Measurements from ENCODE around the gene ELMOD1.

The ELMOD1 gene

DNA sequence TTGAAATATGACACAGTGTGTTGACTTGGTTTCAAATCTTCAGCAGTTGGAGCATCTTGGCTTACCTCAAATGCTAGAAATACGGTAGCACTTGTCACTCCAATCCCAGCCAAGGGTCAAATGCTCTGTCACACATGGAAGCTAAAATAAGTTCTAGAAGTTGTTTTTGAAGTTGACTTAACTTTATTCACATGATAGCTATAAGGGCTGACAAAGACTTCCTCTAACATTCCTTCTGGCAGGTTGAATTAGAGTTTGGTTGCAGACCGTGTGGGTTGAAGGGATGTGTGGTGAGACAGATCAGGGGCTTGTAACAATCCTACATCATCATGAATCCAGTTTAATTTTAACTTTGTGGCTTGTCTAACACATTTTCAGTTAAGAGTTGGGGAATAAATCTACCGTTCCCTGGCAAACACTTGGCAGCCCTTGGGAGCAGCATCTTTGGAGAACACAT is 116.3 kb downstream of the ELMOD1 start:
- Histone ChIP-seq H3K4me2 (ENCODE audit: low read depth, low read length, poor library complexity, severe bottlenecking) (no peak overlapping the region), H3K9ac (ENCODE audit: low read length) (no peak overlapping the region), H3K9me3 (ENCODE audit: insufficient read depth, low read length) (no peaks in the 10 kb centered on the region), H3K4me3 (ENCODE audit: insufficient read depth, low read length, poor library complexity, severe bottlenecking) (no peak overlapping the region), H3K36me3 (ENCODE audit: low read length) (no peaks in the 10 kb centered on the region), H3K27me3 (ENCODE audit: low read length) (no peaks in the 10 kb centered on the region), H3K27ac (ENCODE audit: low read depth, low read length) (no peak overlapping the region), H4K20me1 (ENCODE audit: low read depth, low read length) (no peaks in the 10 kb centered on the region), H3K9me2 (replicated peaks; ENCODE audit: insufficient read depth, low read length) (no peaks in the 10 kb centered on the region), H2AFZ (ENCODE audit: low read depth, low read length, severe bottlenecking) (no peak overlapping the region), H3K79me2 (ENCODE audit: insufficient read depth, low read length) (no peaks in the 10 kb centered on the region), H3F3A (ENCODE audit: insufficient read depth) (no peaks in the 10 kb centered on the region)
- no peak for TF ChIP-seq EZH2phosphoT487 (conservative IDR thresholded peaks at IDR 0.05; ENCODE audit: low read length)
- TF ChIP-seq, protein P1, sequence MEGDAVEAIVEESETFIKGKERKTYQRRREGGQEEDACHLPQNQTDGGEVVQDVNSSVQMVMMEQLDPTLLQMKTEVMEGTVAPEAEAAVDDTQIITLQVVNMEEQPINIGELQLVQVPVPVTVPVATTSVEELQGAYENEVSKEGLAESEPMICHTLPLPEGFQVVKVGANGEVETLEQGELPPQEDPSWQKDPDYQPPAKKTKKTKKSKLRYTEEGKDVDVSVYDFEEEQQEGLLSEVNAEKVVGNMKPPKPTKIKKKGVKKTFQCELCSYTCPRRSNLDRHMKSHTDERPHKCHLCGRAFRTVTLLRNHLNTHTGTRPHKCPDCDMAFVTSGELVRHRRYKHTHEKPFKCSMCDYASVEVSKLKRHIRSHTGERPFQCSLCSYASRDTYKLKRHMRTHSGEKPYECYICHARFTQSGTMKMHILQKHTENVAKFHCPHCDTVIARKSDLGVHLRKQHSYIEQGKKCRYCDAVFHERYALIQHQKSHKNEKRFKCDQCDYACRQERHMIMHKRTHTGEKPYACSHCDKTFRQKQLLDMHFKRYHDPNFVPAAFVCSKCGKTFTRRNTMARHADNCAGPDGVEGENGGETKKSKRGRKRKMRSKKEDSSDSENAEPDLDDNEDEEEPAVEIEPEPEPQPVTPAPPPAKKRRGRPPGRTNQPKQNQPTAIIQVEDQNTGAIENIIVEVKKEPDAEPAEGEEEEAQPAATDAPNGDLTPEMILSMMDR (IDR thresholded peaks at IDR 0.05; ENCODE audit: insufficient read depth, low read length, poor library complexity, severe bottlenecking): no peak

DNA sequence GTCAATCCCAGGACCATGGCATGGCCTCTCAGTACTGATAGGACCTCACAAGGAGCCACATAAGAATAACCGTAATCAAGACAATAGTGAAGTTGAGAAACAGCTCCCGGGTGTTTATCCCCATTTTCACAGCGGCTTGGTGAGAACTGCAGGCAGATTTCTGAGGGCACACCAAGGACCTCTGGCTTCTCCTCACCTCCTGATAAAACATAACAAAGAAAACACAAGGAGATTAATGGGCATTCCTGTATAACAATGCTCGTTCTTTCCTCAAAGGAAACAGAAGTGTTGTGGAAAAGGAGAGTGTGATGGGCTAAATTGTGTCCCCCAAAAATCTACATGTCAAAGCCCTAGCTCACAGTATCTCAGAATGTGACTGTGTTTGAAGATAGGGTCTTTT is 116.9 kb downstream of the ELMOD1 start:
- Histone ChIP-seq H3K4me2 (ENCODE audit: low read depth, low read length, poor library complexity, severe bottlenecking) (no peak overlapping the region), H3K27me3 (ENCODE audit: low read length) (no peaks in the 10 kb centered on the region), H2AFZ (ENCODE audit: low read depth, low read length, severe bottlenecking) (no peak overlapping the region), H3K9me3 (ENCODE audit: insufficient read depth, low read length) (no peaks in the 10 kb centered on the region), H3K9me2 (replicated peaks; ENCODE audit: insufficient read depth, low read length) (no peaks in the 10 kb centered on the region), H3K9ac (ENCODE audit: low read length) (no peak overlapping the region), H3K27ac (ENCODE audit: low read depth, low read length) (no peak overlapping the region), H4K20me1 (ENCODE audit: low read depth, low read length) (no peaks in the 10 kb centered on the region), H3K4me3 (ENCODE audit: insufficient read depth, low read length, poor library complexity, severe bottlenecking) (no peak overlapping the region), H3F3A (ENCODE audit: insufficient read depth) (no peaks in the 10 kb centered on the region), H3K36me3 (ENCODE audit: low read length) (no peaks in the 10 kb centered on the region), H3K79me2 (ENCODE audit: insufficient read depth, low read length) (no peaks in the 10 kb centered on the region)
- TF ChIP-seq EZH2phosphoT487 (conservative IDR thresholded peaks at IDR 0.05; ENCODE audit: low read length): no peak
- TF ChIP-seq, protein P1 (IDR thresholded peaks at IDR 0.05; ENCODE audit: insufficient read depth, low read length, poor library complexity, severe bottlenecking): no peak

DNA sequence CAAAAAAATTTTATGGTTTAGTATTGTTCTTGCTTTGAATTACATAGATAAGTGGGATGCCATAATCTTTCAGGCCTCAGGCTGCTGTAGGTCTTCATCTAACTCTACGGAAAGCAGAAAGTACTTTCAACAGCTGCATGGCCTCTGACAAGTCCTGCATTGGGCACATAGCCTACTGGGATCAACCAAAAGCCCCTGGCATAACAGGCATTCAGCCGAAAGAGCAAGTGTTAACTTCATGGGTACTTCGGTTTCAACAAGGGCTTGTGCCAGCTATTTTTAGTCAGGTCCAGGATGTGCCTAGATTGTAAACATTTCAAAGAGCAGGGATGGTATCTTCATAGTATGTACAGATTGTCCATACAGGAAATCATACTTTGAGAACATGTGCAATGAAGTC is 117.8 kb downstream of the ELMOD1 start:
- H2AFZ ChIP-seq (ENCODE audit: low read depth, low read length, severe bottlenecking): no peak overlapping the region
- H3K27ac ChIP-seq (ENCODE audit: low read depth, low read length): no peak overlapping the region
- no peaks in the 10 kb centered on the region for H3K9me3 ChIP-seq (ENCODE audit: insufficient read depth, low read length)
- no peak overlapping the region for H3K4me3 ChIP-seq (ENCODE audit: insufficient read depth, low read length, poor library complexity, severe bottlenecking)
- H3K27me3 ChIP-seq (ENCODE audit: low read length): no peaks in the 10 kb centered on the region
- no peaks in the 10 kb centered on the region for H3F3A ChIP-seq (ENCODE audit: insufficient read depth)
- H3K9ac ChIP-seq (ENCODE audit: low read length): no peak overlapping the region
- no peaks in the 10 kb centered on the region for H3K79me2 ChIP-seq (ENCODE audit: insufficient read depth, low read length)
- no peaks in the 10 kb centered on the region for H4K20me1 ChIP-seq (ENCODE audit: low read depth, low read length)
- H3K9me2 ChIP-seq (replicated peaks; ENCODE audit: insufficient read depth, low read length): no peaks in the 10 kb centered on the region
- no peaks in the 10 kb centered on the region for H3K36me3 ChIP-seq (ENCODE audit: low read length)
- TF ChIP-seq, protein P1 (IDR thresholded peaks at IDR 0.05; ENCODE audit: insufficient read depth, low read length, poor library complexity, severe bottlenecking): no peak
- no peak for TF ChIP-seq EZH2phosphoT487 (conservative IDR thresholded peaks at IDR 0.05; ENCODE audit: low read length)
- no peak overlapping the region for H3K4me2 ChIP-seq (ENCODE audit: low read depth, low read length, poor library complexity, severe bottlenecking)

Data from SU-DHL-6 (cell line).